Neural cell (in vitro differentiated cells): ENCODE results near the gene MYBBP1A. TPM values are rescaled to one million over a fixed set of nuclear protein-coding genes. Genes with fewer than 3 reads are reported as not detected.

Source experiments
- H2AFZ ChIP-seq: fragments of 200-600, 300-800 bp; sonication (generic), shearing (Covaris generic); 2 replicates; pipeline ENCODE4 v1.6.0; 2014; ENCODE audit warnings: low read depth, mild to moderate bottlenecking, antibody characterized with exemption, low read length, moderate library complexity
- H3F3A ChIP-seq: fragments of 200-600 bp; shearing (Covaris generic); 2 replicates; pipeline ENCODE4 v1.6.1; 2016; ENCODE audit warnings: mild to moderate bottlenecking, moderate library complexity, mixed read lengths, antibody characterized with exemption, low read length; ENCODE audit not compliant: insufficient read depth, poor library complexity, severe bottlenecking
- H3K27ac ChIP-seq: fragments of 200-600, 300-800 bp; sonication (generic), shearing (Covaris generic); 2 replicates; pipeline ENCODE4 v1.5.1; 2014; ENCODE audit warnings: mild to moderate bottlenecking, low read length, moderate library complexity
- H3K27me3 ChIP-seq: fragments of 300-800, 200-600 bp; sonication (generic), shearing (Covaris generic); 2 replicates; pipeline ENCODE4 v1.6.0; 2014; ENCODE audit warnings: mild to moderate bottlenecking, low read depth, low read length, moderate library complexity; ENCODE audit not compliant: insufficient read depth
- H3K36me3 ChIP-seq: fragments of 300-800, 200-600 bp; sonication (generic), shearing (Covaris generic); 2 replicates; pipeline ENCODE4 v1.5.1; 2014; ENCODE audit warnings: mild to moderate bottlenecking, antibody characterized with exemption, low read length, moderate library complexity; ENCODE audit not compliant: insufficient read depth
- H3K4me2 ChIP-seq: fragments of 300-800, 200-600 bp; sonication (generic), shearing (Covaris generic); 2 replicates; pipeline ENCODE4 v1.6.0; 2014; ENCODE audit warnings: mild to moderate bottlenecking, low read length
- H3K4me3 ChIP-seq: fragments of 300-800, 200-600 bp; sonication (generic), shearing (Covaris generic); 2 replicates; pipeline ENCODE4 v1.5.1; 2014; ENCODE audit warnings: mild to moderate bottlenecking, low read length, moderate library complexity
- H3K79me2 ChIP-seq: fragments of 200-600 bp; shearing (Covaris generic); replicated peaks from 2 replicates; pipeline ENCODE4 v1.6.0; 2014; ENCODE audit warnings: mild to moderate bottlenecking, low read length, moderate library complexity; ENCODE audit not compliant: insufficient read depth
- H3K9ac ChIP-seq: fragments of 300-800, 200-600 bp; sonication (generic), shearing (Covaris generic); 2 replicates; pipeline ENCODE4 v1.6.1; 2016; ENCODE audit warnings: mild to moderate bottlenecking, low read length, mixed read lengths
- H3K9me2 ChIP-seq: fragments of 200-600 bp; shearing (Covaris generic); 2 replicates; pipeline ENCODE4 v1.6.1; 2016; ENCODE audit warnings: mild to moderate bottlenecking, low read length, mixed read lengths; ENCODE audit not compliant: insufficient read depth
- H3K9me3 ChIP-seq: fragments of 200-600, 300-800 bp; sonication (generic), shearing (Covaris generic); 2 replicates; pipeline ENCODE4 v1.6.1; 2016; ENCODE audit warnings: mild to moderate bottlenecking, mixed run types, low read length, moderate library complexity, mixed read lengths
- H4K20me1 ChIP-seq: fragments of 200-600 bp; shearing (Covaris generic); 2 replicates; pipeline ENCODE4 v1.6.1; 2016; ENCODE audit warnings: mild to moderate bottlenecking, mixed run types; ENCODE audit not compliant: insufficient read depth
- CTCF ChIP-seq: fragments of 450-650 bp; IDR thresholded peaks from 2 replicates; pipeline ENCODE4 v1.5.1; 2014; ENCODE audit warnings: antibody characterized with exemption, mild to moderate bottlenecking, moderate library complexity; ENCODE audit not compliant: poor library complexity, severe bottlenecking
- EP300 ChIP-seq: fragments of 450-650 bp; conservative IDR thresholded peaks from 2 replicates; pipeline ENCODE4 v1.6.1; 2014; ENCODE audit warnings: antibody characterized with exemption, mild to moderate bottlenecking, moderate library complexity; ENCODE audit not compliant: poor library complexity, severe bottlenecking
- EZH2 ChIP-seq: fragments of 200-600, 300-800 bp; shearing (Covaris generic), sonication (generic); IDR thresholded peaks from 2 replicates; pipeline ENCODE4 v1.6.1; 2014; ENCODE audit warnings: antibody characterized with exemption, low read length, borderline replicate concordance, mild to moderate bottlenecking; ENCODE audit not compliant: insufficient read depth, poor library complexity, severe bottlenecking
- MXI1 ChIP-seq: fragments of 450-650 bp; conservative IDR thresholded peaks from 2 replicates; pipeline ENCODE4 v1.6.1; 2014; ENCODE audit warnings: antibody characterized with exemption, mild to moderate bottlenecking; ENCODE audit not compliant: poor library complexity, severe bottlenecking
- POLR2AphosphoS5 ChIP-seq: IDR thresholded peaks from 2 replicates; pipeline ENCODE4 v1.6.1; 2012
- RAD21 ChIP-seq: fragments of 450-650 bp; conservative IDR thresholded peaks from 2 replicates; pipeline ENCODE4 v1.6.1; 2014; ENCODE audit warnings: antibody characterized with exemption, mild to moderate bottlenecking, moderate library complexity
- REST ChIP-seq: IDR thresholded peaks from 2 replicates; pipeline ENCODE4 v1.6.1; 2012; ENCODE audit warnings: borderline replicate concordance
- SMC3 ChIP-seq: fragments of 450-650 bp; conservative IDR thresholded peaks from 2 replicates; pipeline ENCODE4 v1.6.1; 2014; ENCODE audit warnings: antibody characterized with exemption, mild to moderate bottlenecking, moderate library complexity; ENCODE audit not compliant: poor library complexity
- TAF1 ChIP-seq: IDR thresholded peaks from 2 replicates; pipeline ENCODE4 v1.6.1; 2012; ENCODE audit warnings: low read depth
- polyA plus RNA-seq: library from polyadenylated mRNA; depleted of rRNA; stranded (reverse); fragments of >200 nt; gene quantifications from 2 replicates; pipeline ENCODE4 v1.2.3, GENCODE V29; 2014

MYBBP1A gene
- polyA plus RNA-seq, 1 donor from 2014 or later: 15.6 TPM

- Histone ChIP-seq H3K9ac (no peak overlapping the region), H4K20me1 (no peaks in the 10 kb centered on the region), H3F3A (no peaks in the 10 kb centered on the region), H3K4me3 (no peak overlapping the region), H3K4me2 (no peak overlapping the region), H3K9me2 (no peaks in the 10 kb centered on the region), H3K79me2 (no peaks in the 10 kb centered on the region), H3K27ac (no peak overlapping the region), H3K9me3 (no peaks in the 10 kb centered on the region), H3K27me3 (no peaks in the 10 kb centered on the region), H3K36me3 (no peaks in the 10 kb centered on the region), H2AFZ (no peak overlapping the region)
- TF ChIP-seq SMC3 (no peak), MXI1 (no peak), REST (no peak)
These were observed 47.6 kb downstream of the MYBBP1A start for GRCh38 chr17:4507361-4508111.

- TF ChIP-seq SMC3 (no peak), TAF1 (no peak), CTCF (no peak), EP300 (no peak), MXI1 (no peak), POLR2AphosphoS5 (no peak), RAD21 (no peak), REST (no peak), EZH2 (no peak)
- Histone ChIP-seq H3K36me3 (no peaks in the 10 kb centered on the region), H3K27me3 (no peaks in the 10 kb centered on the region), H3K4me3 (no peak overlapping the region), H4K20me1 (no peaks in the 10 kb centered on the region), H3K79me2 (no peaks in the 10 kb centered on the region), H3K9ac (no peak overlapping the region), H3K4me2 (no peak overlapping the region), H3F3A (no peaks in the 10 kb centered on the region), H3K27ac (no peak overlapping the region), H3K9me2 (no peaks in the 10 kb centered on the region), H2AFZ (no peak overlapping the region), H3K9me3 (no peaks in the 10 kb centered on the region)
These were observed 48.3 kb downstream of the MYBBP1A start for GRCh38 chr17:4506892-4507291.
